ENCODE measurements around the gene C1orf21.

DNA sequence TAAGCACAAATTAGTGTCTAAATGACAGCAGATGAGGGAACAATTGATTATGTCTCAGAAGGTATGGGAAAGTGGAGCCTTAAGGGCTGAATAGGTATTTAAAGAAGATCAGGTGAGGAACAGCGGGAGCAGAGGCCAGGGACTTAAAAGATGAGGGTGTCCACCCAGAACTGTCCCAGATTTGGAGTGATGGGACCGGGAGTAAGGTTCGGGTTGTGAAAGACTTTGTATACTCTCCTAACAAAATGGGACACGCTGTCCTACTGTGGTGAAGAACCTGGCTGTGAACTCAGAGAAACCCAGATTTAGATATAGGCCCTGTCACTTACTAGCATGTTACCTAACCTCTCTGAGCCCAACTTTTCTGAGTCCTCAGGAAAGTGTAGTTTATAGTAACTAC is 140.6 kb downstream of the C1orf21 start:
- TF ChIP-seq EZH2 (IDR thresholded peaks at IDR 0.05) (no peak), POLR2AphosphoS5 (IDR thresholded peaks at IDR 0.05; ENCODE audit: borderline replicate concordance, low read depth, low read length) (no peak)
